Mucosa of descending colon (tissue), 3 donors: ENCODE data around the gene TAS2R40. TPM values are rescaled to one million over a fixed set of nuclear protein-coding genes. Genes with fewer than 3 reads are reported as not detected.

Experiments used
- ATAC-seq: fragments of 200-7000 bp; cut with Tn5 transposase; one replicate; pipeline ENCODE4 v1.9.1; 2020; ENCODE audit warnings: mild to moderate bottlenecking, moderate library complexity
- DNase-seq, 3 donors: peaks; one replicate each; pipeline ENCODE4 v3.0.0-alpha.2; 2020
- H3K36me3 ChIP-seq: fragments of 200-600 bp; one replicate; pipeline ENCODE4 v1.8.0; 2021; ENCODE audit warnings: low read depth, mild to moderate bottlenecking
- H3K4me1 ChIP-seq: fragments of 200-600 bp; one replicate; pipeline ENCODE4 v1.8.0; 2021; ENCODE audit warnings: low read depth, mild to moderate bottlenecking
- H3K4me3 ChIP-seq: fragments of 200-600 bp; one replicate; pipeline ENCODE4 v1.8.0; 2021; ENCODE audit warnings: mild to moderate bottlenecking
- H3K9me3 ChIP-seq: fragments of 200-600 bp; one replicate; pipeline ENCODE4 v1.8.0; 2021; ENCODE audit warnings: mild to moderate bottlenecking
- CTCF ChIP-seq: fragments of 200-600 bp; IDR thresholded peaks from one replicate; pipeline ENCODE4 v1.8.0; 2022; ENCODE audit warnings: antibody characterized with exemption, mild to moderate bottlenecking
- intact Hi-C, 2 donors: fragments of 100-400 bp; cut with DNase I in 1 of 2; cut with micrococcal nuclease in 1 of 2; formaldehyde crosslinking; loops; one replicate each; pipeline versions ENCODE4 v1.11.0 to v1.11.1; 2022; cut with DNase I, micrococcal nuclease
- total RNA-seq, 3 donors: library from RNA; stranded (reverse); fragmentation: NEBNext Ultra II Directional in 2 of 3; extraction: Animal tissue kit (Norgen Biotek cat#: 25700) in 2 of 3; gene quantifications; one replicate each; pipeline versions ENCODE4 v1.2.1 to v1.2.4, GENCODE V29; 2021 to 2023
- donor health status: DM: no; HTN: no; CAD: no; lungs with moderate emphysema.
- donor health status: DM: no; HTN: no; CAD: no.
- donor health status: DM: no; HTN: yes; CAD: no.

Gene TAS2R40
- total RNA-seq, 3 donors from 2014 or later: not detected

DNA sequence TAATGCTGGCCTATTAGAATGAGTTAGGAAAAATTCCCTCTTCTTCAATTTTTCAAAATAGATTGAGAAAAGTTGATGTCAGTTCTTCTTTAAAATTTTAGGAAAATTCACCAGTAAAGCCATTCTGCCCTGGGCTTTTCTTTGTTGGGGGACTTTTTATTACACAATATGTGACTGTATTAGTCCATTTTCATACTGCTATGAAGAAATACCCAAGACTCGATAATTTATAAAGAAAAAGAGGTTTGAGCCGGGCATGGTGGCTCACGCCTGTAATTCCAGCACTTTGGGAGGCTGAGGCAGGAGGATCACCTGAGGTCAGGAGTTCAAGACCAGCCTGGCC is 12.7 kb downstream of the TAS2R40 start:
- no peak for DNase-seq
- Histone ChIP-seq H3K36me3 (no peaks in the 10 kb centered on the region), H3K4me1 (no peaks in the 10 kb centered on the region), H3K9me3 (peaks cover 16% of the 10 kb centered on the region), H3K4me3 (no peak overlapping the region)
- ATAC-seq: no peak
- no peak for TF ChIP-seq CTCF
- intact Hi-C loops: no loop called here

- DNase-seq: no peak
- Histone ChIP-seq H3K4me3 (no peak overlapping the region), H3K4me1 (no peaks in the 10 kb centered on the region), H3K9me3 (peaks cover 16% of the 10 kb centered on the region), H3K36me3 (no peaks in the 10 kb centered on the region)
- intact Hi-C loops: no loop called here
- ATAC-seq: no peak
- no peak for TF ChIP-seq CTCF
Measured at GRCh38 chr7:143235561-143235960, 13.7 kb downstream of the TAS2R40 start.

- ATAC-seq (no peak), DNase-seq (no peak)
- Histone ChIP-seq H3K4me3 (no peak overlapping the region), H3K9me3 (peaks cover 16% of the 10 kb centered on the region), H3K4me1 (no peaks in the 10 kb centered on the region), H3K36me3 (no peaks in the 10 kb centered on the region)
- intact Hi-C loops: no loop called here
- TF ChIP-seq CTCF: no peak
Measured at GRCh38 chr7:143236408-143236990, 14.7 kb downstream of the TAS2R40 start.

DNA sequence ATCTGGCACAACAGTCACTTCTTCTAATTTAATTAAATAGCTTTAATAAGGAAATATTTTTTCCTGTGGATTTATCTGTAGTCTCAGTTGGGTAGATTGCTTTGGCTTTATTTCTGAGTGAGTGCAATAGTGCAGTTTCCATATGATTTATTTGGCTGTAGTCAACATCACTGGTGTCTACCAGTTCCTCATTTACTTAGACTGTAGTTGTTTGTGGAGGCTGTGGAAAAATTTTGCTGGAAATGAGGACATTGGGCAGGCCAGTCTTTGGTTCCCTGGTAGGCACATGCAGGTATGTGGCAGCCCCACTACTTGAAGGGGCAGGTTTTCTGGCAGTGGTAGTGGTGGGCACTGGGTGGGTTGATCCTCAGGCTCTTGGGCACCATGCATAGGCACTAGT is 15.5 kb downstream of the TAS2R40 start:
- no peaks in the 10 kb centered on the region for H3K4me1 ChIP-seq
- H3K9me3 ChIP-seq: peaks cover 16% of the 10 kb centered on the region
- intact Hi-C loops: no loop called here
- H3K4me3 ChIP-seq: no peak overlapping the region
- no peaks in the 10 kb centered on the region for H3K36me3 ChIP-seq
- no peak for TF ChIP-seq CTCF
- DNase-seq (no peak), ATAC-seq (no peak)

- Histone ChIP-seq H3K4me1 (peaks cover 2% of the 10 kb centered on the region), H3K9me3 (peaks cover 16% of the 10 kb centered on the region), H3K4me3 (no peak overlapping the region), H3K36me3 (no peaks in the 10 kb centered on the region)
- TF ChIP-seq CTCF: no peak
- no peak for ATAC-seq
- intact Hi-C loops: no loop called here
- DNase-seq: no peak
Measured at GRCh38 chr7:143238289-143238980, 16.6 kb downstream of the TAS2R40 start.
